Stimulated activated naive CD8-positive, alpha-beta T cell treated with anti-CD3 and anti-CD28 coated beads, Interleukin-15, amount 100 ng/mL, for 72 hours (primary cell): Measurements from ENCODE around the gene ENO3.
A peak's percentile ranks its signal among the peaks of the same experiment; 100 is the strongest.

Experiments
- ATAC-seq: fragments of 150-1000 bp; cut with Tn5 transposase; 2 replicates; pipeline ENCODE4 v1.10.0; 2021; ENCODE audit warnings: mild to moderate bottlenecking, moderate library complexity
- DNase-seq, 2 donors: peaks; one replicate each; pipeline ENCODE4 v3.0.0; 2021 to 2022
- H3K27ac Mint-ChIP-seq, 2 donors: one replicate each; pipeline ENCODE4 v1.8.0; 2022; ENCODE audit warnings: mild to moderate bottlenecking in 2 of 2, mixed read lengths in 2 of 2, moderate library complexity in 2 of 2
- H3K27me3 Mint-ChIP-seq: one replicate; pipeline ENCODE4 v1.8.0; 2022; ENCODE audit warnings: mixed read lengths
- H3K4me1 Mint-ChIP-seq: one replicate; pipeline ENCODE4 v1.8.0; 2022; ENCODE audit warnings: mild to moderate bottlenecking, mixed read lengths
- H3K4me3 Mint-ChIP-seq, 2 donors: one replicate each; pipeline ENCODE4 v1.8.0; 2022; ENCODE audit warnings: mild to moderate bottlenecking in 2 of 2, mixed read lengths in 2 of 2, moderate library complexity in 1 of 2
- H3K9me3 Mint-ChIP-seq, 2 donors: one replicate each; pipeline ENCODE4 v1.8.0; 2022; ENCODE audit warnings: mixed read lengths in 2 of 2

The ENO3 gene

GRCh38 chr17:4944163-4944553 lies 6.8 kb upstream of the ENO3 start:
- Mint-ChIP-seq H3K4me1 (peaks cover 50% of the 10 kb centered on the region), H3K27me3 (no peaks in the 10 kb centered on the region), H3K4me3 (peak overlapping the region; percentile 93 to 94), H3K27ac (peak overlapping the region; percentile 93 to 97), H3K9me3 (no peaks in the 10 kb centered on the region)
- ATAC-seq: peak; percentile 31
- DNase-seq: peak; percentile 56 to 73

DNA sequence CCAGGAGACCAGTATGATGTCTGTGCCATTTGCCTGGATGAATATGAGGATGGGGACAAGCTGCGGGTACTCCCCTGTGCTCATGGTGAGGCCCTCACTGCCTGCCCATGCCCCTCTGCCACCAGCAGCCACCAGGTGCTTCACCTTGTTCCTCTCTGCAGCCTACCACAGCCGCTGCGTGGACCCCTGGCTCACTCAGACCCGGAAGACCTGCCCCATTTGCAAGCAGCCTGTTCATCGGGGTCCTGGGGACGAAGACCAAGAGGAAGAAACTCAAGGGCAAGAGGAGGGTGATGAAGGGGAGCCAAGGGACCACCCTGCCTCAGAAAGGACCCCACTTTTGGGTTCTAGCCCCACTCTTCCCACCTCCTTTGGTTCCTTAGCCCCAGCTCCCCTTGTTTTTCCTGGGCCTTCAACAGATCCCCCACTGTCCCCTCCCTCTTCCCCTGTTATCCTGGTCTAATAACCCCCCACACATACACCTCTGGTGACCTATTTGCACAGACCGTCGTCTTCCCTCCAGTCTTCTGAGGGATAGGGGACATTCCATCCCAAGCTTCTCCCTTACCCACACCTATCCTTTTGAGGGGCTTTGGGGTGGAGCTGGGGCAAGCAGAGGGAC lies 6.3 kb upstream of the ENO3 start:
- peak; percentile 49 to 64 for DNase-seq
- Mint-ChIP-seq H3K4me1 (peaks cover 48% of the 10 kb centered on the region), H3K27me3 (no peaks in the 10 kb centered on the region), H3K4me3 (peak overlapping the region; percentile 93 to 94), H3K27ac (peak overlapping the region; percentile 93 to 97), H3K9me3 (no peaks in the 10 kb centered on the region)
- ATAC-seq: peak; percentile 0

DNA sequence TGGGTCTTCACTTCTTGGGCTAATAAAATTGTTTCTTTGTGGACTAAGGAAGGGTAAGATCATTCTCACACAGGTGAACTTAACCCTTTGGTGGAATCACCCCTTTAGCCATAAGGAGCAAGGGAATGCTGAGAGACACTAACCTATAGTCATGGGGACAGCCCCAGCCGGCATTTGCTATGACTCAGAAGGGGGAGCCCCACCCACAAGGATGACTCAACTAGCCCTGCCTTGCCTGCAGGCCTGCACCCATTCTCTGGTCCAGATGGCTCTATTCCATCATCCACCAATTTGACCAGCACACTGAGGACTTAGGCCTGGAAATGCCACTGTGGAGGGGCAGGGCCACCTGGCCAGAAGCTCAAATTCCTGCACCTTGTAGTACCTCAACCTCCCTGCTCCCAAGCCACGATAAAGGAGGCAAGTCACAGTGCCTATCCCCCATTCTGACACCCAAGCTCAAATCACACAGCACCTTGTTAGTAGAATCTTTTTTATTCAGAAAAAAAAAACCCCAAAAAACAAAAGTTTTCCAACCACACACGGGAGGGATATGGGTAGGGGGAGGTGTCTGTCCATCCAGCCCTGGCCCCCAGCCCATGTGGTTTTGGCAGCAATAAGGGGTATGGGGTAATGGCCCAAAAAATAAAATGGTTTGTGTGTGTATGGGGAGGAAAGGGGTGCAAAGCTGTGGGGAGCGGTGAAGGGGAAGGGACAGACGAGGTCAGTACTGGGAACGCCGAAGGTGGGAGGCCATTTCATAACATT lies 5.6 kb upstream of the ENO3 start:
- H3K4me1 Mint-ChIP-seq: peaks cover 52% of the 10 kb centered on the region
- peak overlapping the region; percentile 93 to 94 for H3K4me3 Mint-ChIP-seq
- peak overlapping the region; percentile 93 to 97 for H3K27ac Mint-ChIP-seq
- no peaks in the 10 kb centered on the region for H3K9me3 Mint-ChIP-seq
- peak; percentile 81 to 89 for DNase-seq
- peak; percentile 56 for ATAC-seq
- H3K27me3 Mint-ChIP-seq: no peaks in the 10 kb centered on the region

DNA sequence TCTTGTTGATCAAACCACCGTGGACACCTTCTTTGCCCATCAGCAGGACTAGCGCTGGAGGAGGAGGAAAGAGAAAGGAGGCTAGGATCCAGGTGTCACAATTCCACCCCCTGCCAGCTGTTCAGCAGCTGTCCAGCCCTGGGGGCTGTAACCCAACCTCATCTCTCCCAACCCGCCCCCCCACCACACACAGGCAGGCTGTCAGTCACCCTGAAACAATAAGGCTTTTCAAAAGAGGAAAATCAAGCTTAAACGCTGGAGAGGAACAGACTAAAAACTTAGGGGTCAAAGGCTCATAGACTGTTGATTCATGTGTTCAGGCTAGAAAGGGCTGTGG lies 5.0 kb upstream of the ENO3 start:
- H3K4me1 Mint-ChIP-seq: peaks cover 57% of the 10 kb centered on the region
- peak overlapping the region; percentile 93 to 98 for H3K27ac Mint-ChIP-seq
- peak overlapping the region; percentile 93 to 94 for H3K4me3 Mint-ChIP-seq

DNA sequence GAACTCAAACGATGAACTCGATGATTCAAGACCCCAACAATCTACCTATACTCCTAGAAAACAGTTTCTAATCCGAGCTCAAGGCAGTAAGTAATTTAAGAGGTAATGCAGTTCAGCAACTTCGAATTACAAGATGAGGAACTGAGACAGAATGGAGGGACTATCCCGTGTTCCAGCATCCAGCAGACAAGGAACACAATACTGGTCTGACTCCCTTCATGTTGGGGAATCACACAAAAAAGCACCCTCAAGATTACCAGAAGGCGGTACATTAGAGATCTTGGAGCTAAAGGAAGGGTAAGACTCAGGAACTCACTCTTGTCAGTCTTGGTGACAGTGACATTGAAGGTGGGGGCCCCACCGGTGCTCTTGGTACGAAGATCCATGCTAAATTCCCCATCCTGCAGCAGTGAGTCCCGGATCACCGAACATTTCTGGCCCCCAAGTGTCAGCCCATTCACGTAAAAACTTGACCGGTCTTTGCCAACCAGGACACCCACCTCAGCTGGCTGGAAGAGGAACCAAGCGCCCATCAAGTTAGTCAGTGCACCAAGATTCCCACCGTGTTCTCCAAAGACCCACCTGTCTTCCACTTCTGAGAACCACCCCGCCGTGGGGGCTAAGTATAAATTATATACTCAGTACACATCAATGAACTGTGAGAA lies 4.5 kb upstream of the ENO3 start:
- Mint-ChIP-seq H3K4me1 (peaks cover 60% of the 10 kb centered on the region), H3K27ac (peak overlapping the region; percentile 93 to 98), H3K9me3 (no peaks in the 10 kb centered on the region), H3K4me3 (peak overlapping the region; percentile 93 to 94), H3K27me3 (no peaks in the 10 kb centered on the region)
- ATAC-seq (no peak), DNase-seq (no peak)

More for the DNA sequence above, 5.0 kb upstream of the ENO3 start:
- ATAC-seq: no peak
- Mint-ChIP-seq H3K9me3 (no peaks in the 10 kb centered on the region), H3K27me3 (no peaks in the 10 kb centered on the region)
- no peak for DNase-seq

GRCh38 chr17:4947010-4947410 lies 3.9 kb upstream of the ENO3 start:
- Mint-ChIP-seq H3K27me3 (no peaks in the 10 kb centered on the region), H3K4me1 (peaks cover 60% of the 10 kb centered on the region), H3K9me3 (no peaks in the 10 kb centered on the region), H3K27ac (peak overlapping the region; percentile 93 to 98), H3K4me3 (peak overlapping the region; percentile 93 to 94)
- no peak for ATAC-seq
- no peak for DNase-seq

- ATAC-seq: peak; percentile 37
- DNase-seq: peak; percentile 75 to 89
- peaks cover 55% of the 10 kb centered on the region for H3K4me1 Mint-ChIP-seq
- peak overlapping the region; percentile 93 to 94 for H3K4me3 Mint-ChIP-seq
- peak overlapping the region; percentile 98 to 99 for H3K27ac Mint-ChIP-seq
- no peaks in the 10 kb centered on the region for H3K27me3 Mint-ChIP-seq
- H3K9me3 Mint-ChIP-seq: no peaks in the 10 kb centered on the region
Observed at GRCh38 chr17:4947411-4948165, 3.3 kb upstream of the ENO3 start.

DNA sequence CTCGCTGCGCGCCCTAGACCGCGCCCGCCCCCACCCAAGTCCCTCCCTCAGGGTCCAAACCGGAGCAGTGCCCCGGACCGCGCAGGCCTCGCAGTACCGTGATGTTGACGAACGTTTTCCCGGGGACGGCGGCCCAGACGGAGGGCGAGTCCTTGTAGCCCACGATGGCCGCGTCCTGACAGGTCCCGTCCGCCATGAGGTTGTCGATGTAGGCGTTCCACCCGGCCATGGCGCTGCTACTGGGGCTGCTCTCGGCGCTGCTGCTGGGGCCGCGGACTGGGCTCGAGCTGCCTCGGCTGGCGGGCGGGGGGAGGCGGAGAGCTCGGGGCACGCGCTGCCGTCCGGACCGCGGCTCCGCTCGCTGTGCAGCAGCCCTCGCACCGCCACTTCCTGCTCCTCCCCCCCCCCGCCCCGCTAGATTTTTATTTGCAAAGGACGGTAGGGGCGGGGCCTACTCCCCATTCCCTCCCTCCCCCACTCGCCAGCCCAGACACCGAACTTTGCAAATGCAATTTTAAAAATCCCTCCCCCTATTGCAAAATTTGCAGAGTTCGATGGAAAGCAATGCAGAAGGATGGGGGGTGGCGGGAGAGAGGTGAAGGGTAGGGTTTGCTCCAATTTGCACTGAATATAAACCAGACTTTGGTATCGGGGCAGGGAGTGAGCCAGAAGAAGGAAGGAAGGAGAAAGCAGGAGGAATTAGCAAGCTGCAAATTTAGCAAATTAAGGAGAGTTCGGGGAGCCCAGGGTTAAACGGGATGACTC lies 2.6 kb upstream of the ENO3 start, which contains the start of gene PFN1:
TSS of gene PFN1 (minus strand) at position 365 of the 765 bp plus-strand sequence. CDS start at position 229, 136 bp downstream.
- H3K4me3 Mint-ChIP-seq: peak within 1 kb of the TSS; percentile 93 to 94
- H3K9me3 Mint-ChIP-seq: no peaks in the 10 kb centered on the region
- H3K4me1 Mint-ChIP-seq: peaks cover 47% of the 10 kb centered on the region
- peak; percentile 35 for ATAC-seq
- no peaks in the 10 kb centered on the region for H3K27me3 Mint-ChIP-seq
- DNase-seq: peak; percentile 86 to 88
- H3K27ac Mint-ChIP-seq: peak within 1 kb of the TSS; percentile 98 to 99

DNA sequence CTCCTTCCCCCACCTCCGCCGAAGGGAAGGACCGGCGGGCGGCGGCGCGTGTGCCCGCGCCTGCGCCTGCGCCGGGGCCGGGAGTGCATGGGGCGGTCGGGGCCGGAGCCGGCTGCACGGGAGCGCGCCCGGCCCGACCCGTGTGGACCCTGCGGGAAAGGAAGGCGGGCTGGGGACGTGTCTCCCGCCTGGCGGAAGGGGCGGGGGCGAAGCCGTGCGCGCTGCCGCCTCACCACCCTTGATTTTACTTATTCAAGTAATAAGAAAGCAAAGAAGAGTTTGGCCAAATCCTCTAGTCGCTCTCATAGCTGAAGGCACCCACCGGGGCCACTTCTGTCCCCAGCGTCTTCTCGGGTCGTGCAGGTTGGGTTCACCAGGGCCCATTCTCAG lies 2.0 kb upstream of the ENO3 start:
- Mint-ChIP-seq H3K27ac (peak overlapping the region; percentile 96 to 97), H3K4me3 (peak overlapping the region; percentile 93 to 94), H3K4me1 (peaks cover 42% of the 10 kb centered on the region), H3K27me3 (no peaks in the 10 kb centered on the region), H3K9me3 (no peaks in the 10 kb centered on the region)
- peak in 1 of 2 donors; percentile 87 for DNase-seq
- ATAC-seq: peak; percentile 53

DNA sequence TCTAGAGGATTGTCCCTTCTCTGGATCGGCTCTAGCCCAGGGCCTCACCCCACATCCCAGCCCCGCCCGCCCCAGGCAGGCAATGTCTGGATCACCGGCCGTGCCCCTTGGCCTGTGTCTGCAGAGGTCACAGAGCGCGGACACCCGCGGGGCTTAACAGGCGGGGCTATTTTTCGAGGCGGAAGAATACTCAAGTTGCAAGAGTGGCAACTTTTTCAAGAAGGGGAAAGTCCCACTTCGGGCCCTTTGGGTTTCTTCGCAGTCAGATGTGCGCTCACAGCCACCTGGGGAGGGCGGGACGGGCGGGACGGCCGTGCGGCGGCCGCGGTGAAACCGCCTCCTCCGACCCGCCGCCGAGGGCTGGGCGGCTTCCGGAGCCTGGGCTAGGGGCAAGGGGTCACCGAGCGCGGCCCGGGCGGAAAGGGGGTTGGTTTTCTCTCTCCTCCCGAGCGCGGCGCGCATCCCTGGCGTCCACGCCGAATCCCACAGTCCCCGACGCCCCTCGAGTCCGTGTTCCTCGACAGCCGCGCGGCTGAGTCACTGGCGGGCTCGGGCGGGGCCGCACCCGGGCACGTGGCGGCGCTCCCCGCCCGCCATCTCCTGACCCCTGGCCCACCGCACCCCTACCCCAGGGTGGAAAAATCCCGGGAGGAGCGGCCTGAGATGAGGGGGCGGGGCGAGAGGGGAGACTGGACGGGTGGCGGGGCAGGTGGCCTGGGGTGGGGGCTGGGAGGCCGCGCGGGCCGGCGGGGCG lies 1.4 kb upstream of the ENO3 start:
- peak overlapping the region; percentile 93 to 94 for H3K4me3 Mint-ChIP-seq

DNA sequence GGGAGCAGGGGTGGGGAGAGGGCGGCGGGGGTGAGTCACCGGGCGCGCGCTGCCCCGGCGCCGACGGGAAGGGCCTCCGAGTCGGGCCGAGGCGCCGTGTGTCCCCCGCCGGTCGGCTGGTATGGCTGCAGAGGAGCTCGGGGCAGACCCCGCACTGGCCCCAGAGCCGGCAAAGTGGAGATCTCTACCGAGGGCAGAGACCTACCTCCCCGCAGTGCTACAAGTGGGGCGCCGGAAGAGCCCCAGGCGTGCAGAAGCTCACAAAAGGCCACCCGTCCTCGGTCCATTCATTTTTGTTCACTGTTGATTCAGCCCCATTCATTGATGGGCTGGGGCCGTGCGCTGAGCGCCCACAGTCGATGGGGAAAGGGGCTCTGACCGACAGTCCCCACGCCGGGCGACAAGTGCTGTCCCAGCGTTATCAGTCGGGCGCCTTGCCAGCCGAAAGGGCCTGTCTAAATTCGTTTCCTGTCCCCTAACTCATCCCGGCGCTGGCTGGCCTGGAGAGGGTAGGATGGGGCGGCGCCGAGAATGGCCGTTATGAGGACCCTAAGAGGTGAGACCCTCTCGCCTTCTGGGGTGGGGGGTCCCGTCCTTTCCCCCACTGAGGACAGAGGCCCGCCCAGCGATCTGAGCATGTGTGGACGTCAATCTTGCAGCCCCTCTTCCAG lies 709 bp upstream of the ENO3 start:
- Mint-ChIP-seq H3K4me1 (peaks cover 29% of the 10 kb centered on the region), H3K4me3 (peak overlapping the region; percentile 93 to 94), H3K9me3 (no peaks in the 10 kb centered on the region), H3K27ac (peak overlapping the region; percentile 94 to 96), H3K27me3 (no peaks in the 10 kb centered on the region)
- peak; percentile 51 to 63 for DNase-seq
- ATAC-seq: peak; percentile 11

More for the DNA sequence above, 1.4 kb upstream of the ENO3 start:
- peak; percentile 45 for ATAC-seq
- no peaks in the 10 kb centered on the region for H3K9me3 Mint-ChIP-seq
- H3K4me1 Mint-ChIP-seq: peaks cover 36% of the 10 kb centered on the region
- DNase-seq: peak; percentile 84 to 86
- H3K27me3 Mint-ChIP-seq: no peaks in the 10 kb centered on the region
- peak overlapping the region; percentile 55 to 94 for H3K27ac Mint-ChIP-seq

DNA sequence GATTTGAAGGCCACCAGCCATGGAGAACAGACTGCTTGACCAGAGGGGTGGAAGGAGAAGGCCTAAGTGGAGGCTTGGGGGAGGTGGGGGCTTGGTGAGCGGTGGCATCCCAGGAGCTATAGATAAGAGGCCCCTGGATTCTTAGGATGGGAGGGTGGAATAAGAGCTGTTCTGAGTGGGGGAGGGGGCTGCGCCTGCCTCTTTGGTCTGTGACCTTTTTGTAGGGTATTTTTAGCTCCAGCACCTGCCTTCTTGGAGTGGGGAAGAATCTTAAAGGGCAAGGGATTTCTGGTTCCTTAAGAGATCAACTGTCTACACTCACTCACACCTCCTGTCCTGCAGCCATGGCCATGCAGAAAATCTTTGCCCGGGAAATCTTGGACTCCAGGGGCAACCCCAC lies 567 bp downstream of the ENO3 start:
- ATAC-seq (no peak), DNase-seq (no peak)
- no peaks in the 10 kb centered on the region for H3K9me3 Mint-ChIP-seq
- no peaks in the 10 kb centered on the region for H3K27me3 Mint-ChIP-seq
- no peak overlapping the region for H3K27ac Mint-ChIP-seq
- peaks cover 29% of the 10 kb centered on the region for H3K4me1 Mint-ChIP-seq
- H3K4me3 Mint-ChIP-seq: peak overlapping the region; percentile 93 to 94

DNA sequence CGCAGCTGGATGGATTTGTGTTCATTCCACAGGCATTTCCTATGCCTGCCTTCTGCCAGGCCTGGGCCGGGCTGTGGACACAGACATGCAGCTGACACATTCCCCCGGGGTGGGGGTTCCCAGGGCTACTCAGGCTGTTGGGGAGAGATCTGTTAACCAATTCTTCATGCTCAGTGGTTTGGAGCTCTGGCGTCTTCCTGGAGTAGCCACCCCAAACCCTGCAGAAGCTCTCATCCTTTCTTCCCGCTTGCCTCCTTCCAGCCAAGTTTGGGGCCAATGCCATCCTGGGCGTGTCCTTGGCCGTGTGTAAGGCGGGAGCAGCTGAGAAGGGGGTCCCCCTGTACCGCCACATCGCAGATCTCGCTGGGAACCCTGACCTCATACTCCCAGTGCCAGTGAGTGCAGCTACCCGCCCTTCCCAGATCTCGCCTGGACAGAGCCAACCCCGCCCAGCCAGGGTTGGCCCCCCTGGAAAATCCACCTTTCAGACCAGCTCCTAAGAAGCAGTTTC lies 2.6 kb downstream of the ENO3 start:
- Mint-ChIP-seq H3K9me3 (no peaks in the 10 kb centered on the region), H3K4me3 (no peak overlapping the region), H3K27ac (no peak overlapping the region), H3K27me3 (no peaks in the 10 kb centered on the region), H3K4me1 (peaks cover 33% of the 10 kb centered on the region)
- ATAC-seq (no peak), DNase-seq (no peak)
